ENCODE measurements around the gene INCENP.

INCENP gene

DNA sequence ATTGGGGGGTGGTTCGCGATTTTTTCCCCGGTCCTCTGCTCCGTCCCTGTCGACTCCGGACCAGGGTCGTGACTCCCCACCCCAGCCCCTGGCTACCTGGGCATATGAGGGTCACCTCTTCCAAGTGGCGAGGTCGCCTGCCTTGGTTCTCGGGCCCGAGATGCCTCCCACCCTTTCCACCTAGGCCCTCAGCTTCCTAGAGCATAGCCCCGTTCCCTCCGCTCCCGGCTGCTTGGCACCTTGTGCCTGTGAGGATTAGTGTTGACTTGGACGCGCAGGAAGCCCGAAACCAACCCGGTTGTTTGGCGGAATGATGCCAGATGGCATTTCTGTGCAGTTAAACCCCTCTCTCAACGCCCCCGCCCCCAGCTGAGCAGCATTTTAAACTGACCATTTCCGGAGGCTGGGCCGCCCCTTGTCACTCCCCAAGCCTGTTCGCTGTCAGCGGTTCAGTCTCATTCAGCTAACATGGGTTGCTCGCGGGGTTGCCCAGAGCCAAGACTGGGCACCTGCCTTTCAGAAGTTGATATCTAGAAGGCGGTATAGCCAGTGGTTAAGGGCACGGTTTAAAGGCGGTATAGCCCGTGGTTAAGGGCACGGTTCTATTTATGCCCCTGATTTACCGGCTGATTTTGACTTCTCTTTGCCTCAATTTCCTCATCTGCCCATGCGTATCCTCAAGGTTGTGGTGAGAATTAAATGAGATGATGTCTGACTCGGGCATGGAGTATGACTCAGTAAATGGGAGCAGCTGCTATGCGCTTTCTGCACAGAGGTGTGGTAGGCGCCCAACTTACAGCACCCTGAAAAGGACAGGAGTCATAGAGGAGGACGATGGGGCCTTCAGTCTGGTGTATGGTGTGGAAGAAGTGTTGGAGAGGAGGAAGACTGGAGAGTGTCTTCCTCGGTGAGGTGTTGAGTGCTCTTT is 639 bp downstream of the INCENP start:
- DNase-seq, result no peak

DNA sequence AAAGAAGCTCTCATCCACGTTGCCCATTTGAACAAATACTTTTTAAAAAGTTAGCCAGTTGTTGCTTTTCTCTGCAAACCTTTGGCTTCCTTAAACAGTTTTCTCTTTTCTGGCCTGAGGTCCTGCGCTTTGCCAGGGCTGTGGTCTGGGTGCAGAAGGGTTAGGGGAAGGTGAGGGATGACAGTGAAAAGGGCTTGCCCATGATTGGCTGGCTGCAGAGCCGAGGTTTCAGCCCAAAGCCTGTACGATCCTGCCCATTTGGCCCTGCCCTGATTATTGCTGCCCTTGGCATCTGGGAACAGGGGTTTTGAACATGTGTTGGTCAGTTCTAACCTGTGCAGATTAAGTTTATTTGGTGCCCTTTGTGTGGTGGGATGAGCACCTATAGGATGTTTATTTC is 1.5 kb downstream of the INCENP start:
- DNase-seq, result no peak

DNA sequence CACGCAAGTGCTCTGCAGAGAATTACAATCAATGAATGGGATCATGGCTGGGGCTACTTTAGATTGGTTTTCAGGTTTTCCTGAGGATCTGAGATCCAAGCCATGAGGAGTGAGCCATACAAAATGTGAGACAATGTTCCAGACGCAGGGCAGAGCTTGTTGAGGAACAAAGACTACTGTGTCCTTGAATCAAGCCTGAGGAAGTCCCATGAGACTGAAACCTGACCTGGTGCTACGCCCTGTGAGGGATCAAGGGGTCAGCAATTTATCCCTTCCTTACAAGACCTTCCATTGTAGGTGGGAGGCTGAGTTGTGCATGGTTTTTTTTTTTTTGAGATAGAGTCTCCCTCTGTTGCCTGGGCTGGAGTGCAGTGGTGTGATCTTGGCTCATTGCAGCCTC is 2.1 kb downstream of the INCENP start:
- DNase-seq, result no peak

DNA sequence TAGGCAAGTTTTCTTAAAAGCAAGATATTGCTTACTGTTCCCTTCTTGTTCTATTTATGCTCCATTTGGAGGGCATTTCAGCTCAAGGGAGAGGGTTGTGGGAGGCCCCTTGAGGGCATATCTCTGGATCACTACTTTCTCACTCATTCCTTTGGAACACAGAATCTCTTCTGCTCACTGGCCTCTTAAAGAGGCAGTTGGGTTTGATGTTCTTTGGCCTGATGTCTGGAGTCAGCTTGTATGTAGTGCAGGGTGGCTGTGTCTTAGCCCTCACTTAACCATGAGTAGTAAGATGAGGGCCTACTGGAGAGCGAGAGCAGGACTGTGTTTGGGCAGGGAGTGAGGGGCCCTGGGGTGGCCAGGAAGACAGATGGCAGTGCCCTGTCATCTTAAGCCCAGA is 3.6 kb downstream of the INCENP start:
- no peak for DNase-seq

DNA sequence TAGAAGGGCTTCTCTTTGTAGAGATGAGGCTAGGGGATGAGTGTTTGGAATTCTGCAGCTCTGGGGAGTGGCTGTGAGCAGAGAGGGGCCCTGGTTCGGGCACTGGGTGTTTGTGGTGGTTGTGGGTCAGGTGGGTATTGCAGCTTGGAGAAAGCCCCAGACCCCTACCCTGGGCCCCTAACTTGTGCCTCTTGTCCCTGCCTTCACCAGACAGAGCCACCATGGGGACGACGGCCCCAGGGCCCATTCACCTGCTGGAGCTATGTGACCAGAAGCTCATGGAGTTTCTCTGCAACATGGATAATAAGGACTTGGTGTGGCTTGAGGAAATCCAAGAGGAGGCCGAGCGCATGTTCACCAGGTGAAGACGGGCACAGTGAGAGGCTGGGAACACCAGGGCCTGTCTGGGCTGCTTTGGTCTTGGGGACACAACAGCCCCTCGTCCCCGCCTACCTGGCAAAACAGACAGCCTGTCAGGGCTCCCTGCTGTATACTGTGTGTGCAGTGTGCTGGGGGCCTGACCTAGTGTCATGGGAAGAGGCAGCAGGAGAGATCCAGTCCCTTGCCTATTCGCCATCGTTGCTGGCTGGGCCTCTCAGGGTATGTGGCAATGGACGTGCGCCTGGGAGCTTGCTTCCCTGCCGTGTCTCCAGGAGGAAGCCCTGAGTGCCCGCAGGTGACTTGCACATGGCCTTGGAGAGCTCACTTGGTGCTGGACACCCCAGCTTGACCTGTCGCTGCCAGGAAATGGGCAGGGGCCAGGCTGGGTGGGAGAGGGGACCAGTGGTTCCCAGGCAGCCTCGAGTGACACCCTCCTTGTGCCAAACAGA is 4.3 kb downstream of the INCENP start:
- DNase-seq, result no peak

DNA sequence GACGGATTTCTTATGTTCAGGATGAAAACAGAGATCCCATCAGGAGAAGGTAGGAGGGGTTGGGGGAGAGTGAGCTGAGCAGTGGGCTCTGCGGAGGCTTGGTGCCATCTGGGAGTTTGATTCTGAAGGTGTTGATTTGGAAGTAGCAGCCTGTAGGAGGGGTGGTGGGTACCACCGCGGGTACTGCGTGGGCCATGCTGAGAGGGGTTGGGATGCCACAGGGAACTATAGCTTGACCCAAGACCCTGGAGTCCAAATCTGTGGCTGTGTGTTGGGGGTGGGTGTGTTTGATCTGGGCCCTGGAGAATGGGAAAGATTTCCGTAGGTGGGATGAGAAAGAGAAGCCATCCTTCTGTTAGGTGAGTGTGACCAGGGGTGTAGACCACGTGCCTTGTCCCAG is 5.0 kb downstream of the INCENP start:
- DNase-seq, result no peak

DNA sequence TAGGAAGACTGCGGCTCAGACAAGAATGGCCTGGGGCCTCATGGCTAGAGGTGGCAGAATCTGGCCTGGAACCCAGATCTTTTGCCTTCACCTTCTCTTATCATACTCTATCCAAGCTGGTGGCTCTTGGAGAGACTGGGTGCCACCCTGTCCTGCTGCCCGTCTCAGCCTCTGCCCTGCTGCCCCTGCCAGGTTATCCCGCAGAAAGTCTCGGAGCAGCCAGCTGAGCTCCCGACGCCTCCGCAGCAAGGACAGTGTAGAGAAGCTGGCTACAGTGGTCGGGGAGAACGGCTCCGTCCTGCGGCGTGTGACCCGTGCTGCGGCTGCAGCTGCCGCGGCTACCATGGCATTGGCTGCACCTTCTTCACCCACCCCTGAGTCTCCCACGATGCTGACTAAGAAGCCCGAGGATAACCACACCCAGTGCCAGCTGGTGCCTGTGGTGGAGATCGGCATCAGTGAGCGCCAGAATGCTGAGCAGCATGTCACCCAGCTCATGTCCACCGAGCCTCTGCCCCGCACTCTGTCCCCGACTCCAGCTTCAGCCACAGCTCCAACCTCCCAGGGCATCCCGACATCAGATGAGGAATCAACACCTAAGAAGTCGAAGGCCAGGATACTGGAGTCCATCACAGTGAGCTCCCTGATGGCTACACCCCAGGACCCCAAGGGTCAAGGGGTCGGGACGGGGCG is 5.9 kb downstream of the INCENP start:
- DNase-seq, result no peak

GRCh38 chr11:62130283-62131169 is 6.7 kb downstream of the INCENP start:
- DNase-seq, result no peak

DNA sequence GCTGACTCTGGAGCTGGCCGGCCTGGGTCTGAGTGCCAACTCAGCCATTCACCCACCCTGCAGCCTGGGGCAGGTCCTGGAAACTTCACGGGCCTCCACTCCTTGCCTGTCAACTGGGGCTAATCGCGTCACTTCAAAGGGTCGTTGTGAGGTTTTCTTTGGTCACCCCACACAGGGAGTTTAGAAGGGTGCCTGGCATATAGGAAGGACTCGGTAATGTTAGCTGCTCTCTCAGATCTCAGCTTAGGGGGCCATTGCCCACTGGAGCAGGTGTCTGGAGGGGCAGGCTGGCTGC is 7.3 kb downstream of the INCENP start:
- DNase-seq, result no peak

GRCh38 chr11:62132191-62132590 is 8.4 kb downstream of the INCENP start:
- no peak for DNase-seq

GRCh38 chr11:62132689-62133293 is 9.0 kb downstream of the INCENP start:
- no peak for DNase-seq

DNA sequence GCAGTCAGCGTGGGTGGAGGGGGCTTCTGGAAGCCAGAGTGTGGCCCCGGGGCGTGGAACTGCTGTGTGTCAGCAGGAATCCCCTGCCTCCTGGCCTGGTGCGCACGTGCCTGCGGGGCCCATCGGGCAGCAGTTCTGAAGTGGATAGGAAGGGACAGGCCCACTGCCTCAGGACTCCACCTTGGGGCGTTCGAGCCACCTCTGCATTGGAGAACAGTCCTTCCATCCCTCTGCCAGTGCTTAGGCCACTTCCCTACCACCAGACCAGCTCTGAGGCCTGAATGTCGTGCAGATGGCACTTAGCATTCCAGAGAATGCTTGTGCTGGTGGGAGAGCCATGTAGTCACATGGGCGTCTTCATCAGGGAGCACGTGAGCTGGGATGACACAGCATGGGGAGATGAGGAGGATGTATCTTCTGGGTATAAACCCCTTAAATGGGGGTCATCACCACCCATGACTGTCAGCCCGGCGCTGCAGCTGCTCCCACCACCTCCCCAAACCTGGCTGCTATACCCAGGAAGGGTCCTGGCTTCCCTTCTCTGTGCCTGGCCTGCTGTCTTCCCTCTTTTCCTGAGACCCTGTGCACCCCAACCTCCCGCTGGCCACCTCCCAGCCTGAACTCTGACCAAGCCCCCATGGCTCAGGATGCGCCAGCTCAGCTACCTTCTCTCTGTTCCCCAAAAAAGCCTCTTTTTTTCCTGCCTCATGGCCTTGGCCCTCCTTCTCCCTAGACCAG is 9.7 kb downstream of the INCENP start:
- DNase-seq, result no peak

DNA sequence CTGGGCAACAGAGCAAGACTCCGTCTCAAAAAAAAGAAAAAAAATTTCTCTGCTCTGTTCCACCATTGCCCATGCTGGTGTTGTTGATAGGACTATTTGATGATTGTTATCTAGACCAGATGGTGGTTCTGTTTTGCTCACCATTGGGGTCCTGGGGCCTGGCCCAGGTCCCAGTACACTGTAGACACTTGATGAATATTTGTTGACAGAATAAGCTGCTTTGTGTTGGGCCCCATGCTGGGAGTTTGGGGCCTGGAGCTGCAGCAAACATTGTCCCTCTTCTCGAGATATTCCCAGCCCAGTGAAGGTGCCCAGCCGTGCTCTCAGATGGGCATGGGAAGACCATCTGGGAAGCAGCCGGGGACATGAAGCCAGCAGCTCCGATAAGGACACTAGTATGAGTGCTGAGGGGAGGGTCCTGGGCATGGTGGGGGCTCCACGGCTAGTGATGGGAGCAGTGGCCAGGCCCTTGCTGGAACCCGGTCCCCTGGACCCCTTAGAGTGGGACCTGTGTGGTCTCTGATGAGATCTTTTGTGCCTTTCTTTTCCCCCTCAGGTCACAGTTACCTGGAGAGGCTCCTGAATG is 13.6 kb downstream of the INCENP start:
- DNase-seq, result no peak

DNA sequence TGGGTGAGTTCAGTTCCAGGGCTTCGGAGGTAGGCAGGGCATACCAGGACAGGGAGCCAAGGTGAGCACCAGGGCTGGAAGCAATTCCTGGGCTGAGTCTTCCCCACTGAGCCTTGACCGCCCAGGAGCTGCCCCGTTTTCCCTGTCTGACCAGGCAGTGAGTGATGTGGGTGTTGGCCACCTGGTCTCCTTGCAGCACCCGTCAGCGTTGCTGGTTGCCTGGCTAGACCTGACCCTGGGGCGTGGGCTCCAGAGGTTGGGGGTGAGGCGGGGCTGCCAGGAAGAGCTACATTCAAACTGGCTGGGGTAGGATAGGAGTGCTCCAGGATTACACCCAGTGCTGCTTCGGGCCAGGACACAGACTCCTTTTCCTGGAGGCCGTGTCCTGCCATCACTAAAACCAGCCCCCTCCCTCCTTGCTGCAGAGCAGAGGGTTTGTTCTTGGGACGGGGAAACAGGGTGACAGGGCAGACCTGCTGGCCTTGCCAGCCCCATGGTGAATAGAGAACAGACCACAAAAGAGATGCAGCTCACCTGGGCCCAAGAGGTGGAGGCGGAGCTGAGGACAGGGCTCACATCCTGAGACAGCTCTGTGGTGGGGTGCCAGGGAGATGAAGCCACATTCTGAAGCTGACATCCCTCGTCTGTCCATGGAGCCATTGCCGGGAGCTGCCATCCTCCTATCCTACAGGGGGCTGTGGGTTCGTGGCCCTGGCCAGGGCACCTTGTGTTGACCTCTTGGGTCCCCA is 14.2 kb downstream of the INCENP start:
- no peak for DNase-seq

DNA sequence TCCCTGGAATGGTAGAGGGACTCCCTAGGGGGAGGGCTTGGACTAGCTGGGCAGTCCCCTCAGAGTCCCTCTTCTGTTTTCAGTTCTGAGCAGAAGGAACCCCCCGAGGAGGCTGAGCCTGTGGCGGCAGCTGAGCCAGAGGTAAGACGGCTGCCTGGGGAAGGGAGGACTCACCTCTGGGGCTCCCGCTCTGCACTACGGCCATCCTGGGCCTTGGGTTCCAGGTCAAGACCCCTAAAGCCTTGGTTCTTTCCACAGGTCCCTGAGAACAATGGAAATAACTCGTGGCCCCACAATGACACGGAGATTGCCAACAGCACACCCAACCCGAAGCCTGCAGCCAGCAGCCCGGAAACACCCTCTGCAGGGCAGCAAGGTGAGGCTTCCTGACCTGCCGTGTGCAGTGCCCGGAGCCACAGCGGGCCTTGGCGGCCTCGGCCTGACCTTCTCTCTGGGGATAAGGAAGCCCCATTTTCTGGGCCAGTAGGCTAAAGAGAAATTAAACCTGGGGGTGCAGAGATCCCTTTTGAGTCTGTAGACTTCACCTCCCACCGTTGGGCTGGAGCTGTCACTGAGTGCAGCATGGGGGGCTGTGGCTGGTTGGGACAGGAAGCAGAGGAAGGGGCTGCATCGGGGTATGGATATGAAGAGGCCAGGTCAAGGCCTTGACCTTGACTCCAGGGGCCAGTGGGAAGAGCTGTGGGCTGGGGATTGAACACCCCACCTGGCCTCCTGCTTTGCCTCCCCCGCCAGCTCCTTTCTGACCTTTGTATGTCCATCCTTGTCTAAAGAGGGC is 15.0 kb downstream of the INCENP start:
- DNase-seq, result no peak

DNA sequence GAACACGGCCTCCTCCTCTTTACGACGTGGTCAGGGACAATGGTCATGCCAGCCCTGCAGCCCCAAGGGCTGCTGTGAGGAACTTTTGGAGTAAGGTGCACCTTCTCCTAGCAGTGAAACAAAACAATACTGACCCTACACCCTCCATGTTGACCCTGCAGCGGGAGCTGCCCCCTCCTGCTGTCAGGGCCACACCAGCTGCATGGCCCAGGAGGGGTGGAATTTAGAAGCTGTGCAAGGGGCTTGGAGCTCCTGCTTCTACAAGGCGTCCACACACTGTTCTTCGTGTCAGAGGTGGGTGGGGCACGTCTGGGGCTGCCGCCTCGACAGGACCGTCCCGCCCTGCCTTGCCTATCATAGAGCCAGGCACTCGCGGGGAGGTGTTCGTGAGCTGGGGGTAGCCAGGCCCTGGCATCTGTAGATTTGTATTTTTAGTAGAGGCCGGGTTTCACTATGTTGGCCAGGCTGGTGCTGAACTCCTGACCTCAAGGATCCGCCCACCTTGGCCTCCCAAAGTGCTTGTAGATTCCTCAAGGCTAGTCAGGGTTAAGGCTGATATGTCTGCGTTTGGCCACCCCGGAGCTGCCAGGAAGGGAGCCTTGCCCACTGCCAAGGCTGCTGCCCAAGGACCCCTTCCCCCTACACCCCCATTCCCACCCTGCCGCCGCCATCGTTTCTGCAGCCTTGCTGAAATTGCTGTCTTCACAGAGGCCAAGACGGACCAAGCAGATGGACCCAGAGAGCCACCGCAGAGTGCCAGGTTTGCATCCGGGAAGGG is 15.9 kb downstream of the INCENP start:
- DNase-seq, result no peak

DNA sequence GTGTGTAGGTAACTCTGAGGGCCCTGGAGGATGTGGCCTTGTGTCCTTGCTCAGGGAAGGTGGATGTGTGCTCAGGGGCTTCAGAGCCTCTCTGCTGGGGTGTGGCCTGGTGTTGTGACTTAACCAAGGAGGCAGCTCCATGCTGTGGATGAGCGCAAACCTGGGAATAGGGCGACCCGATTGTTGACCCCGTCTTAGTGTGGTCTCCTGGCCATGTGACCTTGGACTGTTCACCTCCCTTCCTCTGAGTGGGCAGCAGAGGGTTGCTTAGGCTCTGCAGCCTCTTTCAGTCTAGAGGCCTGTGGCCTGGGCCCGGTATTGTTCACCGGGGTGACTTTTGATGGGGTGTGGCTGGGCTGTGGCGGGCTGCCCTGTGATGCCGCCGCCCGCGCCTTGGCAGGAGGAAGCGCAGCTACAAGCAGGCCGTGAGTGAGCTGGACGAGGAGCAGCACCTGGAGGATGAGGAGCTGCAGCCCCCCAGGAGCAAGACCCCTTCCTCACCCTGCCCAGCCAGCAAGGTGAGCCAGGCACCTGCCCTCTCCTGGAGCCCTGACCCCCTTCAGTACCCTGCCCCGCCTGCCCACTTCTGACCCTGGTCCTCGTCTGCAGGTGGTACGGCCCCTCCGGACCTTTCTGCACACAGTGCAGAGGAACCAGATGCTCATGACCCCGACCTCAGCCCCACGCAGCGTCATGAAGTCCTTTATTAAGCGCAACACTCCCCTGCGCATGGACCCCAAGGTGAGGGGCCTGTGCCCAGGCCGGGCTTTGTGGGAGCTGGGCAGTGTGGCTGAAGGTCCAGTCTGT is 16.7 kb downstream of the INCENP start:
- no peak for DNase-seq

All from activated T-cell treated with anti-CD3 and anti-CD28 coated beads for 4 hours (primary cell).